ENCODE results near the gene ADCY6.

GRCh38 chr12:48794870-48795269 is 6.0 kb upstream of the ADCY6 start:
- TF ChIP-seq CTCF (conservative IDR thresholded peaks at IDR 0.05; ENCODE audit: low read depth, low read length) (no peak), EZH2phosphoT487 (IDR thresholded peaks at IDR 0.05; ENCODE audit: borderline replicate concordance, low read length) (no peak)
